ENCODE results near the gene TMEM79.

The TMEM79 gene

GRCh38 chr1:156266051-156266450 is 18.1 kb upstream of the TMEM79 start:
- DNase-seq = no peak

GRCh38 chr1:156268336-156268735 is 15.8 kb upstream of the TMEM79 start:
- DNase-seq = no peak

- no peak for DNase-seq
These were observed 13.8 kb upstream of the TMEM79 start for GRCh38 chr1:156270314-156270713.

- DNase-seq = no peak
These were observed 7.6 kb upstream of the TMEM79 start for GRCh38 chr1:156276532-156276931.

GRCh38 chr1:156276966-156277381 is 7.2 kb upstream of the TMEM79 start:
- DNase-seq = peak; percentile 23 to 29

GRCh38 chr1:156279837-156280236 is 4.3 kb upstream of the TMEM79 start:
- DNase-seq = no peak

GRCh38 chr1:156281281-156281680 is 2.8 kb upstream of the TMEM79 start:
- peak; percentile 75 to 84 for DNase-seq

- DNase-seq = peak; percentile 31 to 37
These were observed 2.2 kb upstream of the TMEM79 start for GRCh38 chr1:156281693-156282478.

- peak; percentile 95 for DNase-seq
These were observed 1.5 kb upstream of the TMEM79 start, which contains the start of gene SMG5 for GRCh38 chr1:156282479-156283222. Gene SMG5 (minus strand): TSS chr1:156282825. CDS start chr1:156282680, 145 bp downstream.

- DNase-seq = no peak
These were observed 604 bp upstream of the TMEM79 start for GRCh38 chr1:156283521-156283920.

- DNase-seq = no peak
These were observed 632 bp downstream of the TMEM79 start for GRCh38 chr1:156284757-156285156.

- no peak for DNase-seq
These were observed 1.3 kb downstream of the TMEM79 start for GRCh38 chr1:156285437-156285836.

GRCh38 chr1:156286061-156286460 is 1.9 kb downstream of the TMEM79 start:
- no peak for DNase-seq

- DNase-seq = no peak
These were observed 5.7 kb downstream of the TMEM79 start for GRCh38 chr1:156289857-156290256.

- DNase-seq = no peak
These were observed 7.3 kb downstream of the TMEM79 start for GRCh38 chr1:156291226-156292061.

- no peak for DNase-seq
These were observed 8.9 kb downstream of the TMEM79 start for GRCh38 chr1:156293098-156293434.

GRCh38 chr1:156293895-156294294 is 9.8 kb downstream of the TMEM79 start:
- no peak for DNase-seq

GRCh38 chr1:156295391-156295947 is 11.3 kb downstream of the TMEM79 start, which contains the start of gene GLMP:
Gene GLMP (minus strand): TSS chr1:156295679. CDS start chr1:156295645, 34 bp downstream.
- DNase-seq = peak; percentile 53 to 76

- DNase-seq = no peak
These were observed 14.8 kb downstream of the TMEM79 start, which contains the start of gene VHLL for GRCh38 chr1:156298852-156299357. Gene VHLL (minus strand): TSS chr1:156299307. CDS start chr1:156299189, 118 bp downstream.

GRCh38 chr1:156303241-156303640 is 19.1 kb downstream of the TMEM79 start:
- DNase-seq = no peak

- DNase-seq = no peak
These were observed 21.1 kb downstream of the TMEM79 start for GRCh38 chr1:156305215-156305614.

- no peak for DNase-seq
These were observed 24.0 kb downstream of the TMEM79 start for GRCh38 chr1:156308078-156308477.
